ES-I3 (cell line): ENCODE data around the gene CACNB1.
A peak's percentile ranks its signal among the peaks of the same experiment; 100 is the strongest.

Source experiments
- H3K36me3 ChIP-seq: 2 replicates; pipeline ENCODE4 v1.6.1; 2013; ENCODE audit warnings: mild to moderate bottlenecking, low read length, control low read depth, moderate library complexity; ENCODE audit not compliant: insufficient read depth
- H3K4me1 ChIP-seq: 2 replicates; pipeline ENCODE4 v1.6.1; 2013; ENCODE audit warnings: mild to moderate bottlenecking, control low read depth, low read length; ENCODE audit not compliant: insufficient read depth
- H3K9ac ChIP-seq: 2 replicates; pipeline ENCODE4 v1.6.1; 2013; ENCODE audit warnings: low read depth, mild to moderate bottlenecking, low read length, moderate library complexity
- H3K9me3 ChIP-seq: 2 replicates; pipeline ENCODE4 v1.6.1; 2013; ENCODE audit warnings: mild to moderate bottlenecking, low read length, moderate library complexity; ENCODE audit not compliant: control insufficient read depth, insufficient read depth

Gene CACNB1

DNA sequence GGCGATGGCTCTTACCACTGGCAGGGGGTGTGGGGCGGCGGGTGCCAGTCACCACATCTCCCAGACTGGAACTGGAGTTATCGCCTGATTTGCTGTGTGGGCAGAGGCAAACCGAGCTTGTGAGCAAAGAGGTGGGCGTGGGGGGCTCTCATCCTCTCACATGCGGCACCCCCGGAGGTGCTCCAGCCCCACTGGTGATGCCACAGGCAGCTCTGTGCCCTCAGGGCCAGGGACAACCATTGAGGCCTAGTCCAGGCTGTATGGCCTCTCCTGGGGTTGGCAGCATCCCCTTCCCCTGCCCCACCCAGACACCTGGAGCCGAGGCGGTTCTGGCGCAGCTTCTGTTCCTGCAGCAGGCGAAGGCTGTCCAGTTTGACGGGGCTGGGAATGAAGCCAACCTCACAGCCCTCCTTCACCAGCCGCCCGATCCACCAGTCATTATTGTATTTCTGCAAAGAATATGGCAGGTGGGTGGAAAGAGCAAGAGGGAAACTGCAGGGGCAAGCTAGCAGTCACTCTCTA lies 10.9 kb downstream of the CACNB1 start:
- H3K9ac ChIP-seq, result no peak overlapping the region
- H3K4me1 ChIP-seq, result no peaks in the 10 kb centered on the region
- no peaks in the 10 kb centered on the region for H3K9me3 ChIP-seq
- H3K36me3 ChIP-seq, result peaks cover 7% of the 10 kb centered on the region

- Histone ChIP-seq H3K9me3 (no peaks in the 10 kb centered on the region), H3K36me3 (peaks cover 7% of the 10 kb centered on the region)
Measured at GRCh38 chr17:39183720-39184119, 13.7 kb downstream of the CACNB1 start.

DNA sequence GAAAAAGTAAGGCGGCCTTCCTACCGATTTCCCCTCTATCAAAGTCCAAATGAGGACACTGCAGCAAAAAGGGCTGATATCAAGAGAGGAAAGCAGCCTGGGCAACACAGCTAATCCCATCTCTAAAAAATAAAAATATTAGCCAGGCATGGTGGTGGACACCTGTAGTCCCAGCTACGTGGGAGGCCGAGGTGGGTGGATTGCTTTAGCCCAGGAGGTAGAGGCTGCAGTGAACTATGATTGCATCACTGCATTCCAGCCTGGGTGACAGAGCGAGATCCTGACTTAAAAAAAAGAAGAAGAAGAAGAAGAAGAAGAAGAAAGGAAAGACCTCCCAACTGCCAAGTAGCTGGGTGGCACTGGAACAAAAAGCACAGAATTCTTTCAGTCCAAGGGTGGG lies 14.4 kb downstream of the CACNB1 start:
- Histone ChIP-seq H3K4me1 (no peaks in the 10 kb centered on the region), H3K9ac (no peak overlapping the region), H3K9me3 (no peaks in the 10 kb centered on the region), H3K36me3 (peaks cover 7% of the 10 kb centered on the region)

More at GRCh38 chr17:39183720-39184119, 13.7 kb downstream of the CACNB1 start:
- Histone ChIP-seq H3K4me1 (no peaks in the 10 kb centered on the region), H3K9ac (no peak overlapping the region)

- Histone ChIP-seq H3K4me1 (no peaks in the 10 kb centered on the region), H3K36me3 (peaks cover 7% of the 10 kb centered on the region; the same call in 1 of the 2 replicates), H3K9ac (no peak overlapping the region), H3K9me3 (no peaks in the 10 kb centered on the region)
Measured at GRCh38 chr17:39181303-39181702, 16.2 kb downstream of the CACNB1 start.

- no peak overlapping the region for H3K9ac ChIP-seq
- H3K4me1 ChIP-seq, result peaks cover 6% of the 10 kb centered on the region; the same call in 1 of the 2 replicates
Measured at GRCh38 chr17:39178536-39178935, 18.9 kb downstream of the CACNB1 start.

DNA sequence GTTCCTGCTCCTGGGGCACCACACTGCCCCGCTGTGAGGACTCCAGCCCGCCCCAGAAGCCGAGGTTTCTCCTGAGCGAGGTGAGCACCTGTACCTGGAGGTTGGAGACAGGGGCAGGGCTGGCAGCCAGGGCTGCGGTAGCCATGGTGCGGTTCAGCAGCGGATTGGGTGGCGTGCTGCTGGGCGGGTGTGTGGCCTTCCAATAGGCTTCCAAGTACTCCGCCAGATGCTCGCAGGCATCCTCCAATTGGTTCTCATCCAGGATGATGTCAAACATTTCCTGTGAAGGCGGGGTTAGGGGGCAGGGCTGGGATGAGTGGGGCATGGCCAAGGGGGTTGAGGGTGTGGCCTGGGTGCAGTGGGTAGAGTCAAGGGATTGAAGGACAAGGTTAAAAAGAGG lies 20.2 kb downstream of the CACNB1 start:
- peaks cover 12% of the 10 kb centered on the region for H3K4me1 ChIP-seq
- H3K9me3 ChIP-seq, result no peaks in the 10 kb centered on the region
- no peaks in the 10 kb centered on the region for H3K36me3 ChIP-seq
- no peak overlapping the region for H3K9ac ChIP-seq

More at GRCh38 chr17:39178536-39178935, 18.9 kb downstream of the CACNB1 start:
- Histone ChIP-seq H3K9me3 (no peaks in the 10 kb centered on the region), H3K36me3 (peaks cover 7% of the 10 kb centered on the region; the same call in 1 of the 2 replicates)

GRCh38 chr17:39175695-39176093 lies 21.8 kb downstream of the CACNB1 start:
- no peaks in the 10 kb centered on the region for H3K36me3 ChIP-seq
- H3K9ac ChIP-seq, result no peak overlapping the region

GRCh38 chr17:39174920-39175694 lies 22.4 kb downstream of the CACNB1 start:
- peaks cover 20% of the 10 kb centered on the region for H3K4me1 ChIP-seq
- peak overlapping the region; percentile 46; the same call in 1 of the 2 replicates for H3K9ac ChIP-seq
- H3K36me3 ChIP-seq, result no peaks in the 10 kb centered on the region
- no peaks in the 10 kb centered on the region for H3K9me3 ChIP-seq

More at GRCh38 chr17:39175695-39176093, 21.8 kb downstream of the CACNB1 start:
- Histone ChIP-seq H3K9me3 (no peaks in the 10 kb centered on the region), H3K4me1 (peaks cover 20% of the 10 kb centered on the region)

- H3K9ac ChIP-seq, result no peak overlapping the region
- H3K4me1 ChIP-seq, result peaks cover 20% of the 10 kb centered on the region
- H3K9me3 ChIP-seq, result no peaks in the 10 kb centered on the region
- H3K36me3 ChIP-seq, result no peaks in the 10 kb centered on the region
Measured at GRCh38 chr17:39173526-39174274, 23.8 kb downstream of the CACNB1 start.

- Histone ChIP-seq H3K9ac (no peak overlapping the region), H3K4me1 (peaks cover 20% of the 10 kb centered on the region), H3K36me3 (no peaks in the 10 kb centered on the region), H3K9me3 (no peaks in the 10 kb centered on the region)
Measured at GRCh38 chr17:39173080-39173479, 24.4 kb downstream of the CACNB1 start.

GRCh38 chr17:39171933-39172332 lies 25.5 kb downstream of the CACNB1 start:
- no peaks in the 10 kb centered on the region for H3K9me3 ChIP-seq
- H3K9ac ChIP-seq, result no peak overlapping the region
- no peaks in the 10 kb centered on the region for H3K36me3 ChIP-seq
- H3K4me1 ChIP-seq, result peaks cover 20% of the 10 kb centered on the region

- no peaks in the 10 kb centered on the region for H3K9me3 ChIP-seq
- no peaks in the 10 kb centered on the region for H3K36me3 ChIP-seq
- peaks cover 28% of the 10 kb centered on the region for H3K4me1 ChIP-seq
- H3K9ac ChIP-seq, result no peak overlapping the region
Measured at GRCh38 chr17:39170558-39170957, 26.9 kb downstream of the CACNB1 start.

- H3K36me3 ChIP-seq, result no peaks in the 10 kb centered on the region
- H3K9ac ChIP-seq, result no peak overlapping the region
- H3K9me3 ChIP-seq, result no peaks in the 10 kb centered on the region
- peaks cover 28% of the 10 kb centered on the region for H3K4me1 ChIP-seq
Measured at GRCh38 chr17:39170109-39170508, 27.4 kb downstream of the CACNB1 start.

- Histone ChIP-seq H3K36me3 (no peaks in the 10 kb centered on the region), H3K4me1 (peaks cover 25% of the 10 kb centered on the region), H3K9ac (no peak overlapping the region), H3K9me3 (no peaks in the 10 kb centered on the region)
Measured at GRCh38 chr17:39169518-39169917, 28.0 kb downstream of the CACNB1 start.
